Left colon (tissue), 2 donors: Measurements from ENCODE around the gene SEMA5A. TPM values are rescaled to one million over a fixed set of nuclear protein-coding genes. Genes with fewer than 3 reads are reported as not detected.
"Not testable (repeated sequence)": the region's sequence is repeated elsewhere in the genome, so short reads cannot be mapped to it uniquely, and the experiment has no call there.

Source experiments
- ATAC-seq: fragments of 200-7000 bp; cut with Tn5 transposase; one replicate; pipeline ENCODE4 v1.9.1; 2020; ENCODE audit warnings: mild to moderate bottlenecking, moderate library complexity
- DNase-seq, 2 donors: peaks; one replicate each; pipeline ENCODE4 v3.0.0-alpha.2; 2020
- intact Hi-C, 2 donors: fragments of 100-400 bp; cut with DNase I in 1 of 2; cut with micrococcal nuclease in 1 of 2; formaldehyde crosslinking; loops; one replicate each; pipeline versions ENCODE4 v1.11.2 to v1.14.0; 2022; cut with DNase I, micrococcal nuclease
- total RNA-seq, 2 donors: library from RNA; stranded (reverse); fragmentation: NEBNext Ultra II Directional; extraction: Animal tissue kit (Norgen Biotek cat#: 25700); gene quantifications; one replicate each; pipeline ENCODE4 v1.2.1, GENCODE V29; 2021
- donor health status: DM: no; HTN: no; CAD: no.
- donor health status: DM: yes; HTN: yes; CAD: no.

Gene SEMA5A
- total RNA-seq, 2 donors from 2014 or later = 33.8 to 37.4 TPM

GRCh38 chr5:9429691-9430215, 116.1 kb downstream of the SEMA5A start:
- ATAC-seq (no peak), DNase-seq (no peak)
- intact Hi-C loops = no loop called here

GRCh38 chr5:9428272-9428671, 117.6 kb downstream of the SEMA5A start:
- intact Hi-C loops = no loop called here
- ATAC-seq (no peak), DNase-seq (no peak)

GRCh38 chr5:9425710-9426109, 120.2 kb downstream of the SEMA5A start:
- ATAC-seq (no peak), DNase-seq (no peak)
- intact Hi-C loops = no loop called here

- intact Hi-C loops = no loop called here
- ATAC-seq (no peak), DNase-seq (no peak)
Measured at GRCh38 chr5:9423571-9423970, 122.3 kb downstream of the SEMA5A start.

GRCh38 chr5:9421884-9422283, 124.0 kb downstream of the SEMA5A start:
- no peak for DNase-seq
- intact Hi-C loops = no loop called here
- no peak for ATAC-seq

- intact Hi-C loops = no loop called here
- no peak for DNase-seq
- ATAC-seq = no peak
Measured at GRCh38 chr5:9419794-9420193, 126.1 kb downstream of the SEMA5A start.

- intact Hi-C loops = no loop called here
- ATAC-seq = no peak
- no peak for DNase-seq
Measured at GRCh38 chr5:9415566-9415965, 130.3 kb downstream of the SEMA5A start.

- DNase-seq (no peak), ATAC-seq (no peak)
- intact Hi-C loops = no loop called here
Measured at GRCh38 chr5:9415091-9415490, 130.8 kb downstream of the SEMA5A start.

- ATAC-seq (no peak), DNase-seq (no peak)
Measured at GRCh38 chr5:9411142-9411541, 134.7 kb downstream of the SEMA5A start.

GRCh38 chr5:9409413-9409960, 136.4 kb downstream of the SEMA5A start:
- DNase-seq (no peak), ATAC-seq (no peak)
- intact Hi-C loops = no loop called here

More at GRCh38 chr5:9411142-9411541, 134.7 kb downstream of the SEMA5A start:
- intact Hi-C loops = no loop called here

GRCh38 chr5:9408964-9409363, 136.9 kb downstream of the SEMA5A start:
- no peak for DNase-seq
- intact Hi-C loops = no loop called here
- ATAC-seq = no peak

GRCh38 chr5:9405196-9405754, 140.6 kb downstream of the SEMA5A start:
- intact Hi-C loops = no loop called here
- DNase-seq = no peak
- no peak for ATAC-seq

- no peak for DNase-seq
- intact Hi-C loops = no loop called here
- no peak for ATAC-seq
Measured at GRCh38 chr5:9401786-9402472, 143.9 kb downstream of the SEMA5A start.

- DNase-seq, intact Hi-C loops, ATAC-seq: not testable (repeated sequence)
Measured at GRCh38 chr5:9399783-9400182, 146.1 kb downstream of the SEMA5A start.

GRCh38 chr5:9399094-9399493, 146.8 kb downstream of the SEMA5A start:
- ATAC-seq = no peak
- DNase-seq = no peak
- intact Hi-C loops = no loop called here

- ATAC-seq = no peak
- intact Hi-C loops = no loop called here
Measured at GRCh38 chr5:9398227-9398626, 147.6 kb downstream of the SEMA5A start.

GRCh38 chr5:9396285-9396770, 149.5 kb downstream of the SEMA5A start:
- no peak for ATAC-seq
- no peak for DNase-seq

More at GRCh38 chr5:9398227-9398626, 147.6 kb downstream of the SEMA5A start:
- DNase-seq = no peak

GRCh38 chr5:9395706-9396105, 150.2 kb downstream of the SEMA5A start:
- no peak for ATAC-seq
- no peak for DNase-seq
- intact Hi-C loops = no loop called here

More at GRCh38 chr5:9396285-9396770, 149.5 kb downstream of the SEMA5A start:
- intact Hi-C loops = no loop called here

- ATAC-seq = no peak
Measured at GRCh38 chr5:9394221-9394620, 151.7 kb downstream of the SEMA5A start.

GRCh38 chr5:9392625-9393024, 153.2 kb downstream of the SEMA5A start:
- ATAC-seq = no peak
- no peak for DNase-seq
- intact Hi-C loops = no loop called here

More at GRCh38 chr5:9394221-9394620, 151.7 kb downstream of the SEMA5A start:
- no peak for DNase-seq
- intact Hi-C loops = no loop called here
